HG03175 (cell line): ENCODE measurements around the gene SIDT2.
A peak's percentile ranks its signal among the peaks of the same experiment; 100 is the strongest.
"Not testable (repeated sequence)": the region's sequence is repeated elsewhere in the genome, so short reads cannot be mapped to it uniquely, and the experiment has no call there.

ENCODE experiments used
- ATAC-seq: cut with Tn5 transposase; IDR thresholded peaks from one replicate; pipeline ENCODE4 v1.9.1; 2021; ENCODE audit warnings: mild to moderate bottlenecking, moderate library complexity; ENCODE audit not compliant: unreplicated experiment

The SIDT2 gene

DNA sequence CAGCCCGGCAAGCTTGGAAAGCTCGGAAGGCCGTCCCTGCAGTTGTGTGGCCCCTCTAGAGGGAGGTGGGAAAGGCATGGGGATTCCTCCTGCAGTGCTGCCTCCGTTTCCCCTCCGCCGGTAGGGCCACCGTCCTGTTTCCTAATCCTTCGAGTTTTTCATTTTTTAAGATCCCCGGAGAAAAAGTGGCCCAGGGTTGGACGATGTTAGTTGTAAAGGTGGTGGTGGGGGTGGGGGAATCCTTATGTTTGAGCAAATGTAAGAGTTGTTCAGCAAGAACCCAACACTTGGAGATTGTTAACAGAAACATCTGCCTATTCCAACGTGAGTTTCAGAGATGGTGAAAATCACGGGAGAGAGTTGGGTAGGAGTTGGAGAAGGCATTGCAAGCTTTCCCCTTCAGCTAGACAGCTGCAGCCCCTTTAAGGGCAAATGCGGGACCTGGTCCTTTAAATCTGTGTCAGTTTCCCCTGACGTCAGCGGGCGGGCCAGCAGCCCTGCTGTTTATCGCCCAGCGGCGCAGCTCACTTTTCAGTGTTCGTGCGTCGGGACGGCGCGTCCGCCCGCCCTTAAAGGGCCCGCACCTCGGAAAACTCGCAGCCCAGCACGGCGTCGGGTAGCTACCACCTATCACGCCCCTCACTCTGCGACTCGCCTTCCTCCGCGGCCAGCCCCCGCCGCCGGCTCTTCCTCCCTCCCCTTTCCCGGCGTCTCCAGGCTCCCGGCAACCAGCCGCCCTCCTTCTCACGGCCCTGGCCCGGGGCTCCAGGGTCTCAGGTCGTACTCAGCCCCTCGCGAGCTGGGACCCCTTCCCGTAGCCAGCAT lies at the start of gene SIDT2:
Gene SIDT2, plus strand, starts transcription at position 534 of the 825 bp plus-strand sequence. CDS start 521 bp downstream, outside the sequence.
- peak; percentile 91 for ATAC-seq

DNA sequence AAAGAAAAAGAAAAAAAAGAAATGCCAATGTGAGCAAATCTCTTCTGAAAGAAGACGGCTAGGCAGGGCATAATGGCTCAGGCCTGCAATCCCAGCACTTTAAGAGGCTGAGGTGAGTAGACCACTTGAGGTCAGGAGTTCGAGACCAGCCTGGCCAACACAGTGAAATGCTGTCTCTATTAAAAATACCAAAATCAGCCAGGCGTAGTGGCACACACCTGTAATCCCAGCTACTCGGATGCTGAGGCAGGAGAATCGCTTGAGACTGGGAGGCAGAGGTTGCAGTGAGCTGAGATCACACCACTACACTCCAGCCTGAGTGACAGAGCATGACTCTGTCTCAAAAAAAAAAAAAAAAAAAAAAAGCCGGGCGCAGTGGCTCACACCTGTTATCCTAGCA lies 48.1 kb upstream of the SIDT2 start:
- not testable (repeated sequence) for ATAC-seq

DNA sequence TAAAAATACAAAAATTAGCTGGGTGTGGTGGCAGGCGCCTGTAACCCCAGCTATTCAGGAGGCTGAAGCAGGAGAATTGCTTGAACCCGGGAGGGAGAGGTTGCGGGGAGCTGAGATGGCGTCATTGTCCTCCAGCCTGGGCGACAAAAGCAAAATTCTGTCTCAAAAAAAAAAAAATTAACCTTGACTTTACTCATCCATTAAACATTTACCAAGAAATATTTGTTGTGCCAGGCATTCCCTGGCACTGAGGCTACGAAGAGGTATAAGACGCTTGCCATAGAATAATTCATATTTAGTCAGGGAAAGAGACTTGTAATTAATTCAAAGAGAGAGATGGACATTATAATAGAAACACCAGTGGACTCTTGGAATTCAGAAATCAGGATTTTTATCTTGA lies 47.7 kb upstream of the SIDT2 start:
- no peak for ATAC-seq

DNA sequence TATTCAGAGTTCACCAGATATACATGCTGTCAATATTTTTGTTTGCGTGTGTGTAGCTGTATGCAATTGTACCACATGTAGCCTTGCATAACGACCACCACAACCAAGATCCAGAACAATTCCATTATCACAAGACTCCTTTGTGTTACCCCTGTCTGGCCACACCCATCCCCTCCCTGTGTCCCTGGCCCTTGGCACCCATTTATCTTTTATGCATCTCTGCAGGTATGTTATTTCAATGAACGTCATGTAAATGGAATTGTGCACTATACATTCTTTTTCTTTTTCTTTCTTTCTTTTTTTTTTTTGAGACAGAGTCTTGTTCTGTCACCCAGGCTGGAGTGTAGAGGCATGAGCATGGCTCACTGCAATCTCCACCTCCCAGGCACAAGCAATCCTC lies 44.1 kb upstream of the SIDT2 start:
- no peak for ATAC-seq

DNA sequence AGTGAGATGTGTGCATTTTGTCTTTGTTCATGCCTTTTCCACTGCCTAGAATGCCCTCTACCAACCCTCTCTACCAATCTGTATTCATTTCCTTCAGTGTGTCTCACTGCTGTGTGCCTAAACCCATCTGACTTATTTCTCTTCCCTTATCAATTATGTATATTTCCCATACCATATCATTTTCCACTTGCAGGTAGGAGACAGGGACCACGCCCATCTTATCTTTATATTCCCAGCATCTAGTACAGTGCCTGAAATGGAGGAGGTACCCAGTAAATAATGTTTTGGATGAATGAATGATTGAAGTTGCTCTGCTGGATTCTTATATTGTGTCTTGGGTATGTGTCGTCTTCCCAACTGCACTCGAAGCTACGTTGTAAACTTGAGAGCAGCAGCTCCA lies 43.6 kb upstream of the SIDT2 start:
- ATAC-seq, result not testable (repeated sequence)

DNA sequence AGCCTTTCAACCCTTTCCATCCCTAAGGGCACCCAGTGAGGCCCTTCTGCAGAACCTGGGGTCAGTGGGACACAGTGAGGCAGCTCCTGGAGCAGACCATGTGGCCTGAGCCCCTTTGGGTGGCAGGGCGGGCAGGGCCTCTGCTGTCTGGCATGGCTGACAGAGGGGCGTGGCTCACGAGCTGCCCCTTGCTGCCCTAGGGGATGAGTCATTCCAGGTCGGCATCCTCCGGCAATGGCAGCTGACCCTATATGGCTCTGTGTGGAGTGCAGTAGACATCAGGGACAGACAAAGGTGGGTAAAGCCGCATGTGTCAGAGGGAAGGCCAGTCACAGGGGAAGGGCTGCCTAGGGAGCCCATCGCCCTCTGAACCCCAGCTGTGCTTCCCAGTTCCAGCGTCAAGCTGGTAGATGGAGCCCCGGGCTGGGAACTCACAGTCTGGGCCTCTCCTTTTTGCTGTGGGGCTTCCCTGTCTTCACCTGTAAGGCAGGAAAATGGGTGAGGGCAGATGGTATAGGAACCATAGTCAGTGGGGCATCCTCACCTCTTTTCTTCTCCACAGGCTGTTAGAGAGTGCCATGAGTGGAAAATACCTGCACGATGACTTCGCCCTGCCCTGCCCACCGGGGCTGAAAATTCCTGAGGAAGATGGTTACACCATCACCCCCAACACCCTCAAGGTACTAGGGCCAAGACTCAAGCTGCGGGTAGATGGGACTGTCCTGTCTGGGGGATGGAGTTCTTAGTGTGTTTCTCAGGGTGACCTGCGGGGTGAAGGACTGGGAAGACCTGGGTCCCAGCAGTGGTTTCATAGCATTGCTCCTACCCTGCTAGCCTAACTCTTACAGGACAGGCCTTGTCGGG lies 41.1 kb upstream of the SIDT2 start:
- ATAC-seq, result not testable (repeated sequence)

DNA sequence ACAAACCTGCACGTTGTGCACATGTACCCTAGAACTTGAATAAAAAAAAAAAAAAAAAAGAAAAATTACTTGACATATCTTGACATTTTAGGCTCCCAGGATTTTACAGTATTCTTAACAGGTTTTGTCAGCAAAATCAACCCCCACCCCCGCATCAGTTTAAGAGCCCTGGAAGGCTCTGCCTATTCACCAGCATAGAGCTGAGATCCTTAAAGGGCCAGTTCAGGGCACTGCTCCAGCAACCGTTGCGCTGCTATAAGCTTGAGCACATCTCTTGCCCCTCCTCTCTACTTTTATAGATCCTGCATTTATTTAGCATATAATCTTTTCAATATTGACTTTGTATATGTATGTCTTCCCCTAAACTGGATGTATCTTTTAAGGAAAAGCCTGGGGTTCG lies 35.2 kb upstream of the SIDT2 start:
- ATAC-seq, result no peak

DNA sequence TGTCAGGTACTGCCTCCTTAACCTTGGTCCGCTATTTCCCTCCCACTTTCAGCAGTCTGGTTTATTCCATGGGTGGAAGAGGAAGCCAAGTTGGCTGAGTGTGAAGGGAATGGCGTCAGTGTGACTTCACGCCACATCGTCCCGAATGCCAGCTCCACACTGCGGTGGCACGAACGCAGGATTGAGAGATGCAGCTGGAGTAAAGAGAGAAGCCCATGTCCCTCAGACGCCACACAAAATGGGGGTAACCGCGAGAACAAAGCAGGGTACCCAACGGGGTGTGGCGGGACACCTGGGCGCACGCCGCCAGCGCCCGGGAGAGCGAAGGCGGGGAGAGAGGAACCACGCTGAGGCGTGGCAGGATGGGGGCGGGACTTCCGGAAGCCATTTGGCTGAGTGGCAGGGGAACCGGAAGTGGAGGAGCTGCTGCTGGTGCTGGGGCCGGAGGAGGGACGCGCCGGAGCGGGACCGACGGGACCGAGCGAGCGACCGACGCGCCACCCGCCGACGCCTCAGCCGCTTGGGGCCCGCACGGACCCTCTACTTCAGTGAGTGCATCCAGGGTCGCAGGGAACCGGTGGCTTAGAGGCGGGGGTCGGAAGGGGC lies 34.6 kb upstream of the SIDT2 start, which contains the start of gene PAFAH1B2:
Gene PAFAH1B2, plus strand, starts transcription at position 417 of the 606 bp plus-strand sequence. CDS start 8,161 bp downstream, outside the sequence.
- ATAC-seq, result peak; percentile 97

DNA sequence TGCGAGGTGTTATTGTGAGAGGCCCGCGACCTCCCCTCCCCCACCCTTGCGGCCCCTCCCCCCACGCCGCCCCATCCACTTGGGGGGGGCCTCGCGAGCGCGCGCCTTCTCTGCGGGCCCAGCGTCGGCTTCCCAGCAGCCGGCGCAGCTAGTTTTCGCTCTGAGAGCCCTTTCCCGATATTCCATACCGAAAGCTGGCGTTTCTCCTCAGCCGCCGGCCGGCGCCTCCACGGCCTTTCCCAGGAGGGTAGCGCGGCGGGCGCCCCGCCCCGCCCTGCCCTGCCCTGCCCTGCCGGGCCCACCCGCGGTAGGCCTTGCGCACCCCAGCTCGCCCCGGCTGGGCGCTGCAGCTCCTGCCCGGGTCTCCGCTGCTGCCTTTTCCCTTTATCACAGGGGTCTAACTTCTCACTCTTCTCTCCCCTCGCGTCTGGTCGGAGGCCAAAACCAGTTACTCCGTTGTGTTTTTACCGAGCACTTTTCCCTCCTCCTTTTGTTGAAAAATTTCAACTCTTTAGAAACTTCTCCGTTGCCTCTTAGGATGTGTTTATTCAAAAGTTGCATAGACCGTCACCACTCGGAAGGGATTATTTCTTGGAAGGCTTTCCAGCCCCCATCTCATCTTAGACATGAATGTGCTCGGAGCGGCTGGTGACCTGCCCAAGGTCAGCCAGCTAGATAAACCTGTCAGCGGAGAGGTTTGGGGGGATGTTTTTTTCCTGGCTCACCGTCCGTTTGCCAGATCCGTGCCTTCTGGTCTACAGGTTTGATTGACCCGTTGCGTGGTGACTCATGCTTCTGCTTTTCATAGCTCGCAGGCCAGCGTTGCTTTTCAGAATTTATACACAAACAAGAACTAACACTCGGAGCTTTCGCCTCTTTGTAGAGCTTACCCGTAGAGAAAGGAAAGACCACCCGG lies 33.8 kb upstream of the SIDT2 start:
- ATAC-seq, result peak; percentile 47

DNA sequence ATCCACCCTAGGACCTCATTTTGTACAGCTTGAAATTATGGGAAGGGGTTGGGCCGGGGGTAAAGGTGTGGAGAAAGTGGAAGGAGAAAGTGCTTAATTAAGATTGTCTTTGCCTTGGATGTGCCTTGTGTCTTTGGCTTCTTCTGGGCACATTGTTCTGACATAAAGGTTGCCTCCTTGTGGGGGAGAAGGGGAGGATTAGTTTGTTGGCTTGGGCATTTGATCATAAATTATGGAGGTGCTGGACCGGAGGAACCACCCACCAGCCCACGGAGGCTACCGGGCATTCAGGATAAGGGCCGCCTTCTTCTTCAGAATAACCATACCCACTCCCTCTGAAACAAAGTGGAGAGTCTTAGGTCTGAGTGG lies 33.2 kb upstream of the SIDT2 start:
- no peak for ATAC-seq

DNA sequence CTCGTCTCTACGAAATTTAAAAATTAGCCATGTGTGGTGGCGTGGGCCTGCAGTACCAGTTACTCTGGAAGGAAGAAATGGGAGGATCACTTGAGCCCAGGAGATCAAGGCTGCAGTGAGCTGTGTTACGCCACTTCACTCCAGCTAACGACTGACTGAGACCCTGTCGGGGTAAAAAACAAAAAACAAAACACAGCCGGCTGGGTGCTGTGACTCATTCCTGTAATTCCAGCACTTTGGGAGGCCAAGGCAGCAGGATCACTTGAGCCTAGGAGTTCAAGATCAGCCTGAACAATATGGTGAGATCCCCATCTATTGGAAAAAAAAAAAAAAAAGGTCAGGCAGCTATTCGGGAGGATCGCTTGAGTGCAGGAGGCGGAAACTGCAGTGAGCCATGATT lies 32.0 kb upstream of the SIDT2 start:
- no peak for ATAC-seq

DNA sequence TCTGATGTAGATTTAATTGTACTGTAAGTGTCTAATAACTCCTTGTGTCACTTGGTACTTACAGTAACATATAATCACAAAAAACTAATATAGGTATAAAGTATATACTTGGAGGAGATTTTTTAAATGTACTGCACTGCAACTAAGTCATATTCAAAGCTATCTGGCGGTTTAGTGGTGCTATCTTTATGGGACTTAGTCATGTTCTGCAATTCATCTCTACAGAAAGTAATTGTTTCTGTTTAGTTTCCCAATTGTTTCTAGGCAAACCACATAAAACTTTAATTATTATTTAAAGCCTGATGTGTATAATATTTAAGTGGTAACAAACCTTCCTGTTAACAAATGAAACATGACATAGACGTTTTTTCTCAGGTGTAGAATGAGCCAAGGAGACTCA lies 26.5 kb upstream of the SIDT2 start:
- no peak for ATAC-seq

DNA sequence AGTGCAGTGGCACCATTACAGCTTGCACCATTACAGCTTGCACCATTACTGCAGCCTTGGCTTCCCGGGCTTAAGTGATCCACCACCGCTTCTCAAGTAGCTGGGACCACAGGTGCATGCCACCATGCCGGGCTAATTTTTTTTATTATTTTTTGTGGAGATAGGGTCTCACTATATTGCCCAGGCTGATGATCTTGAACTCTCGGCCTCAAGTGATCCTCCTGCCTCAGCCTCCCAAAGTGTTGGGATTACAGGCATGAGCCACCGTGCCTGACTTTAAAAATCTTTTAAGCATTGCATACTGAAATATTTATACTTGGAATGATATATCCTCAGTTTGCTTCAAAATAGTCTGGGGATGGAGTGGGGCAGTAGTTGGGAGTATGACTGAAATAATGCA lies 24.1 kb upstream of the SIDT2 start:
- no peak for ATAC-seq

DNA sequence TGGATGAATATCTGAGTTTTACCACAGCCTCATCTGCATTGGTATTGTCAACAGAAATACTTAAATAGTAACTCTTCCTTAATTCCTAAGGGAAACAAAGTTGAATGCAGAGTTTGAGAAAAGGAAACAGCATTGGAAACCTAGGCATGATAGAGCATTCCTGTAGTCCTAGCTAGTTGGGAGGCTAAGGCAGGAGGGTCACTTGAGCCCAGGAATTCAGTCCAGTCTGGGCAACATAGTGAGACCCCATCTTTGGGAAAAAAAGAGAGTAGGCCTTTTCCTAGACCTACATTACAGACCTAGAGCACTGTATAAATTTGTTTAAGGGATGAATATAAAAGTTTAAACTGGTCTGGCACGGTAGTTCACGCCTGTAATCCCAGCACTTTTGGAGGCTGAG lies 21.0 kb upstream of the SIDT2 start:
- no peak for ATAC-seq

DNA sequence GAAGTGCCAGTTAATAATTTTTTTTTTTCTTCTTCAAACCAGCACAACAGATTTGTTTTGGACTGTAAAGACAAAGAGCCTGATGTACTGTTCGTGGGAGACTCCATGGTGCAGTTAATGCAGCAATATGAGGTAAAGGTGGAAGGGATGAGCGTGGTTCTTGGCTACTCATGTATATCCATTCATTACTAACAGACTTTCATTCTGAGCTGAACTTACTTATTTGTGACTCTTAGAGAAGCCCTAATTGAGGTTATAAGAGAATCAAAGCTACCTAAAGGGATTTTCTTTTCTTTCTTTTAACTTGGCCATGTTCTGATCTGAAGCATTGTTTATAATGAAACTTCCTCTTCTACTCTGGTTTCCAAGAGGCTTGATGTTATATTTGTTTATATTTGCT lies 18.7 kb upstream of the SIDT2 start:
- ATAC-seq, result no peak

DNA sequence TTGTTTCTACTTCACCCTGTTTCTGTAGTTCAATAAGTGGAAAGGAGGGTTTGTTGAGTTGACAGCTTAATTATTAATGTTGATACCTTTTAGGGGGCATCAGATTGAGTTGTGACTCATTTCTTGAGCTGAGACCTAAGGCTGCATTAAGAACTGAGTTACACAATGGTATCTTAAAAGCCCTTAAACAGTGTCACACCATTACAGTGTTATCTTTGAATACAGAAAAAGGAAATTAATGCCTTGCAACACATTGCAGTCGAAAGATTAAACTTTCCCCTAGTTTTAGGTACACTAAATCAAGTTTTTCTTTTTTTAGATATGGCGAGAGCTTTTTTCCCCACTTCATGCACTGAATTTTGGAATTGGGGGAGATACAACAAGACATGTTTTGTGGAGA lies 17.7 kb upstream of the SIDT2 start:
- no peak for ATAC-seq

DNA sequence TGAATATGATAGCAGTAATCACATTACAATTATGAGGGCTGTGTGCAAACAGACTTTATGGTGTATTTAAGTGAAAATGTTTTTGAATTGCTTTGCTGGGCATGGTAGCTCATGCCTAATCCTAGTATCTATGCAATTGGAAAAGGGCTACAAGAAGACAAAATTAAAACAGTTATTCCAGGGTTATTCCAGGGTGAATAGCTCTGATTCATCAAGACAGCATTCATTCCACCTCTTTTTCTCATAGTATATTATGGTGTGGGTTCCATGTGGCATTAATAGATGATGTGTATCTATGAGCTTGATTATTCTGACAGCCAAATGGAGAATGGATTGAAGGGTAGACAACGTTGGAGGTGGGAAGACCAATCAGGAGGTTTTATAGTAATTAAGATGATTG lies 12.1 kb upstream of the SIDT2 start:
- no peak for ATAC-seq

DNA sequence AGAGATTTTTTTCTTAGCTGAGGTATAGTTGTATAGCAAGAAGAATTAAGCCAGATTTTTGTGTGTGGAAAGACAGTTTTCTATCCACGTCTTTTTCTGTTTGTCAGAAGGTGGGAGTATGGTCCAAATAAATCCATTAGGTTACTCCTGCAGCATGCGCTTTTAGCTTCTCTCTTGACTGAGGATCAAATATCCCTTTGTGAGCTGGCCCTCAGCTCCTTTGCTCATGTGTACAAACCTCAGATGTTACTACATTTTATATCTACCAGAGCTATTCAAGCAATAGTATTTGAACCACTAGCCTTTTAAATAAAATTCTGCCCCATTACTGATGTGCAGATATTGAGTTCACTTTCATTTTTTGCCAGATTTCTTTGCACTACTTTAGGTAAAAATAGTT lies 8.8 kb upstream of the SIDT2 start:
- no peak for ATAC-seq

DNA sequence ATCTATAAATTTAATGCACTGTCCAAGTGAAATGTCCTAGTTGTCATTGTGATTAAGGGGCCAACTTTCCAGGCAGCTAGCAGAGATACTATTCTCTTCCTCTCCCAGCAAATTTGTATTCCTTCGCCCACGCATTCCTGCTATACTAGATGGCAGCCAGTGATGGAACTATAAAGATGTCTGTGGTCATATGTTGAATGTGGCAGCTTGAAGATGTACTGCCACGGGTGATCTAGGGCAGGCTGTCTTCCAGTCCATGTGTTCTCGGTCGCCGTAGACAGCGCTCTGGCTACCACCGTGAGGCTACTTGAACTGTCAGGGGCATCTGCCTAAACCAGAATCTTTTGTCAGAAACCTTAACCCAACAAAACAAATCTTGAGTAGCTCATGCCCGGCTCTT lies 8.3 kb upstream of the SIDT2 start:
- no peak for ATAC-seq

DNA sequence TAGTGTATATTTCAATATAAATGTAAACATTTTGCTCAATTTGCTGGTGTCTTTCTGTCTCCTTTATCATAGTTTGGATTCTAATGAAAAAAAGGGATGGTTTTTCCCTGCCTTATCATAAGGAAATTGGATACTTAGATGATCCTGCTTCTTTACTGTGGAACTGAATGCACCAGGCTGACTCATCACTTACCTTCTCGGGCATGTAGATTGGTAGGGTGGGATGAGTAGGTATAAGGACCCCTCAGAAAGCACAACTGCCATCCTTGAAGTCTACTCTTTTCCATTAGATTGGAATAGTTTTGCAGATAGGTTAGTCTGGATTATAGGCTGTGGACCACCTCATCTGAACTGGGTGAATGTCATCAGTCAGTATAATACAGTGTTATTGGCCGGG lies 7.5 kb upstream of the SIDT2 start:
- ATAC-seq, result no peak
